Right ventricle myocardium superior (tissue), 1 donor: Measurements from ENCODE around the gene SLC30A7. TPM values are rescaled to one million over a fixed set of nuclear protein-coding genes. Genes with fewer than 3 reads are reported as not detected.

Experiments
- ATAC-seq: fragments of 200-7000 bp; cut with Tn5 transposase; one replicate; pipeline ENCODE4 v1.9.1; 2020; ENCODE audit warnings: mild to moderate bottlenecking; ENCODE audit not compliant: poor library complexity
- DNase-seq: peaks from one replicate; pipeline ENCODE4 v3.0.0-alpha.2; 2020
- intact Hi-C: fragments of 100-400 bp; cut with DNase I; formaldehyde crosslinking; loops from one replicate; pipeline ENCODE4 v1.11.2; 2022
- total RNA-seq: library from RNA; stranded (reverse); fragmentation: NEBNext Ultra II Directional; extraction: Animal tissue kit (Norgen Biotek cat#: 25700); gene quantifications from one replicate; pipeline ENCODE4 v1.2.1, GENCODE V29; 2021
- donor health status: DM: no; HTN: yes; CAD: no; lungs with severe emphysema.

The SLC30A7 gene
- total RNA-seq, 1 donor from 2014 or later = 4.1 TPM

DNA sequence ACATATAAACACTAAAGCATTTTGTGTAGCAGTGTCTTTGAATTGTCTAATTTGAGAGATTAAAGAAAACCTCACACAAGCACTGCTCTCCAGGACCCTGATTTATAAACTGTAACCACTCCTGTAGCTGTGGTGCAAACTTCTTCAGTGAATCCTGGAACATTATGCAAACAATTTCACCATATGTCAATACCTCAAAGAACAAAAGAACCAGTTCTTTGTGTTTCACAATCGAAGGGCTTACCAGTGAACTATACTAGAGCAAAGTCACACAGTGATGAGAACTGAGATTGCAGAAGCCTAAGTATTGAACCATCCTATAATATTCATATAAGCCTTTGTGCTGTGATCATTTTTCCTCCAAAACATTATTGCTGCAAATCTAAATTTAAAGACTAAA, 108.2 kb downstream of the SLC30A7 start:
- DNase-seq = no peak
- peak; percentile 45 for ATAC-seq
- intact Hi-C loops = no loop called here

DNA sequence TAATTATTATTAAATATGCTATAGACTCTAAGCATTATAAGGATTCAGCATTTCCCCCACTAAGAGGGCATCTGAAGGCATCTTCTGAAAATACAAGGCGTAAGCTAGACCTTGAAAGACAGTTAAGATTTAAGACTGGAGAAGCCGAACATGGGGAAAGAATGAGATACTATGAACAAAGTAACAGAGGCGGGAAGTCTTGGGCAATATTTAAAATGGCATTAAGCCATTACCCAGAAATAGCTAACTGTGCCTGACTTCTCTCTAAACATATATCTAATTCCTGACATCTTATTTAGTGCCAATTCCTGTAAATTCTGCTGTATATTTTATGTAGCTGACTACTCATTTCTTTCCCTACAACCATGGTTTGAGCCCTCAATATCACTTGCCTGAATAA, 108.8 kb downstream of the SLC30A7 start:
- ATAC-seq = peak; percentile 53
- intact Hi-C loops = no loop called here
- no peak for DNase-seq

DNA sequence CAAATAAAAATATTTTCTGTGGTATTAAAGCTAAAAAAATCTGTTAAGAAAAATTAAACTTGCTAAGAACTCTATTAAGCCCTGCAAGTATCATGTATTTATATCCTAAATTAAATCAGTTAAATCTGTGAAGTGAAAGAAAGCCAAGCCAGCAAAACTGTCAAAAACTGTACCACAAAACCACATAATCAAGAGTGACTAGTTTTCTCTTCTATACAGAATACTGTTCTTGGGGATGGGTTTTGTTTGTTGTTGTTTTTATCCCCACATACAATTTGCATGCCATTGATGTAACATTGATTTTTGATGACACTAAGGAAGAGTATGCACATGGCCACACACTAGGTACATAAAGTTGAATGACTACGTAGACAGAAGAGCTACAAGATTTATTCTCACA, 109.3 kb downstream of the SLC30A7 start:
- ATAC-seq = no peak

DNA sequence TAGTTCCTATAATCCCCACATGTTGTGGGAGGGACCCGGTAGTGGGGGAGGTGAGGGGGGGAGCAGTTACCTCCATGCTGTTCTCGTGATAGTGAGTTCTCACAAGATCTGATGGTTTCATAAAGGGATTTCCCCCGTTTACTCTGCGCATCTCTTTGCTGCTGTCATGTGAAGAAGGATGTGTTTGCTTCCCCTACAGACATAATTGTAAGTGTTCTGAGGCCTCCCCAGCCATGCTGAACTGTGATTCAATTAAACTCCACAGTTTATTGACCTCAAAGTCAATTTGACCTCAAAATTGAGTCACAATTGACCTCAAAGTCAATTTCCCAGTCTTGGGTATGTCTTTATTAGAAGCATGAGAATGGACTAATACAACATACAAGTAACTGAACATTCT, 110.0 kb downstream of the SLC30A7 start:
- DNase-seq (no peak), ATAC-seq (no peak)
- intact Hi-C loops = no loop called here

More for the DNA sequence above, 109.3 kb downstream of the SLC30A7 start:
- intact Hi-C loops = no loop called here
- no peak for DNase-seq

DNA sequence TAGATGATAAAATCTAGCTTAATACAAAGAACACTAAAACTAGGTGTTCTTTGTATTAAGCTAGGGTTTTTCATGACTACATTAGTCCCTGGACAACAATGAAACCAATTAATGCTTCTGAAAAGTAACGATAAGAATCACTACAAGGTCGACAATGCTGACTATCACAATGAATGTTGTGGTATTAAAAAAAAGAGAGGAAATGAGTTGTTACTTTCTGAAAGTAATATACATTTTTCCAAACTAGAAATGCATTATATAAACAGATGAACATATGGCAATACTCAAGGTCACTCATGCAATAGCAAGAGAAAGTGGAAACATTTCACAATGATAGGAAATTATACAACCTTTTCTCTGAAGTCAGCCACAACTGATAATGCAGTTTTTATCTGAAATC, 110.7 kb downstream of the SLC30A7 start:
- DNase-seq (no peak), ATAC-seq (no peak)
- intact Hi-C loops = no loop called here

DNA sequence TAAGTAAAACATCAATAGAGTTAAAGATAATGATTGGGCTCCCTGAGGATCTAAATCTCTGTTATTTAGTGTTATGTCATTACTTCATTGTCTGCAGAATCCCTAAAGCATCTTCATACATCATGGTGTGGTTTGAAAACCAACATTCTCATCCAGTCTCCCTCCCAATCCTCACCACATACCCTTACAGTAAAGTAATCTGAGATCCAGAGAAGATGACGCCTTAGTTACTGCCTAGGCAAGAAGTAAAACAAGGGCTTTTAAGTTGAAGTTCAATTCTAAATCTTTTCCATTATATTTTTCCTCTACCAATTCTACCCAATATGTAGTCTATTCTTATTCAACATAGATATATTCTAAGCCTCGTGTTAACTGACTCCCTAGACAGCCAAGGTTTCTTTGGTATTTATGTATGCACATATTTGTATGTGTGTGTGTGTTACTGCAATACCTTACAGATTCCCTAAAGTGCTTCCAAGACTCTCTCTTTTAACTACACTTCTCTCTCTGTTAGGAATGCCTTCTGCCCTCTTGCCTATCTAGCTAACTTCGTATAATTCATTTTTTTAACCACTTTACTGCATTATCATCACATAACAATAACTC, 112.4 kb downstream of the SLC30A7 start:
- intact Hi-C loops = no loop called here
- no peak for ATAC-seq
- no peak for DNase-seq

DNA sequence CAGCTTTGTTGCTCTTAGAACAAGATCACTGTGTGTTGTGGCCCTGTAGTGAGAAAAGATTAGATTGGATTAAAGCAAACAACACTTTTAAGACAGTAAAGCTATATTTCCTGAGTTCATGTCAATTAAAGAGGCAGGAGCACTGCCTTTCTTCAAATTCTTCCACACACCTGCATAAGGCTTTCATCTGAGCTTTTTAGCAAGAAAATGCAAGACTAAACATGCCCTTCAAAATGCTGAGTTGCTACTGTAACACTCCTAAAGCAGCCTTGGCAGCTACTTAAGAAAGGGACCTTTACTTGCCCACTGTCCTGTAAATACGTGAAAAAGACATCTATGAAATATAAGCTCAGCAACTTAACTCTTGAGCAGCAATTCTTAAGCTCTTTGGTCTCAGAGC, 117.9 kb downstream of the SLC30A7 start:
- ATAC-seq = no peak
- intact Hi-C loops = no loop called here
- DNase-seq = no peak

DNA sequence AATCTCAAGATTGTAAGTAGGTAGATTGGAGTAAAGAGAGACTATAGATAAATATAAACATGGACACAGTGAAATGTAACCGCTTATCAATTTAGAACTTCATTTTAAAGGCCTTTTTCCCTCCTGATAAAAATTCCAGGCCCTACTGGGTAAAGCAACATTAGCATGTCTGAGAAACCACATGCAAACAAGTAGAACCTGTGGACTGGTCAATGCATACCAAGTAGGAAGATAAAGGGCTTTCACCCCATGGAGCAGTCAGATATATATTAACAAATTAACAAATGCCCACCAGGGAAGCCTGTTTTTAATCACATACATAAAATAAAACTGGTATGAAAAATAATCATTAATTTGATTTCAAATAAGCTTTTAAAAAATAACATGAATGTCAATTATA, 121.6 kb downstream of the SLC30A7 start:
- intact Hi-C loops = no loop called here
- ATAC-seq (no peak), DNase-seq (no peak)

DNA sequence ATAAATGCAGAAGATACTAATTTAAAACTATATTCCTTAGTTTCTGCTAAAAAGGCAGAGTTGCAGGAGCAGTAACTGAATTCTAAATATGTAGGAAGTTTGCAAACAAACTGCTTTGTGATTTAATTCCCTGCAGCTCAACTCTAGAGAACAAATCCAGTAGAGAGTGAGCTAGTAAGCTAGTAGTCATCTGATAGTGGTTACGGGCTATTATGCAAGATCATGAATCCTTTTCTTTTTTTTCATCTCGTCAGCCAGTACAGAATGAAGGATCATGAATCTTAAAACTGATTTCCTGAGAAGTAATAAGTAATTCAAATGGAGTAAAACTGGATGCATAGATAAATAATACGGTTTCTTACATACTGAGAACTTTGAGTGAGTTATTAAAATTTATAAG, 126.4 kb downstream of the SLC30A7 start:
- ATAC-seq (no peak), DNase-seq (no peak)
- intact Hi-C loops = no loop called here

DNA sequence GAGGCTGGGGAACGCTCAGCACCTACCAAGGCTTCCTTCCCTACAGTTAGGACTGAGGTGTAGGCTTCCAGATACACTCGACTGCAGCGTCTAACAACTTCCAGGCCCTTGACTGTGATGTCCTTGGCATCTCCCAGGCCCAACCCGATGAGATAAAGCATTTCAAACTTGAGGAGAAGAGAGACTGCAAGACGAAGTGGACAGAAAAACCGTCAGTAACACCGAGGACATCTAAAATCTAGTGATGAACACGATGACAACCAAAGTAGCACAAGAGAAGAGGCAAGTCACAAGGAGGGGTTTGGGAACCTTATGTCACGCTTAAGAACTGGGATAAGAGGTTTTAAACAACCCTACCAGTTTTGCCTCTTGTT, 129.4 kb downstream of the SLC30A7 start:
- ATAC-seq = peak; percentile 60
- intact Hi-C loops = loop anchor here (5.0 kb wide), 1 partner anchor 212 kb away; the partner anchor contains the start of gene S1PR1
- DNase-seq = no peak

DNA sequence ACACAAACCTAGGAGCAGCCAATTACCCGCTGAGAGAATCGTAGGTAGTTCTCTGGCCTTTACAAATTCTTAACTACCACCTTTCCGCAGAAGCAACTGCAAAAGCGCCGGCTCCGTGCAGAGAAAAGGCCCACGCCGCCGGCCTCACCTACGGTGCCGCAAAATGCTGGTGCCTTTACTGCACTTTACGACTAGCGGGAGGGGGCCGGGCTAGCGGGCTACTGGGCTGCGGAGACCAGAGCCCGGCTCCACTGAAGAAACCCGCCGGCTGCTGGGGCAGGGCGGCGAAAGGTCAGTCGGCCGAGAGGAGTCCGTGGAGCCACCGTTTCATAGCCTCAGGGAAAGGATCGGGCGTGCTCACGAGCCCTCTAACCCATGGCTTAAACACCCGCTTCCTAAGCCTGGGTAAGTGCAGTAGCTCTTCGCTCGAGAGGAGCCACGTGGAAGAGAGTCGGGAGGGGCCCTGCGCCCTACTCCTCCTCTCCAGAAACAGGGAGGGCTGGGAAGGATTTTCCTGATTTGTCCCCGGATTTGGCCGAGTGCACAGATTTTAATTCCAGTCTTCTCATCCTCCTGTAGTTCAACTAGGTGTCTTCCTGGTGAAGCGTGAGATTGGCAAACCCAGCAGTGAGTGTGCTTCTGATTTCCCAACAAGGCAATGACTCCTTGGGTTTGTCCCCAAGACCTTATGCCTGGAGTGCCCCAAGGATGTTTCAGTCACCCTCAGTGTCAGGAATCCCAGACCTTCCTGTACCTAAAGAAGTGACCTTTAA, 130.0 kb downstream of the SLC30A7 start, which contains the start of gene DPH5:
DPH5 (minus strand) TSS at position 128 of the 773 bp plus-strand sequence. CDS start 341 bp downstream, outside the sequence.
- DNase-seq (peak; percentile 96), ATAC-seq (peak; percentile 99)
- intact Hi-C loops = loop anchor here (5.0 kb wide), 1 partner anchor 211 kb away; the partner anchor contains the start of gene S1PR1

DNA sequence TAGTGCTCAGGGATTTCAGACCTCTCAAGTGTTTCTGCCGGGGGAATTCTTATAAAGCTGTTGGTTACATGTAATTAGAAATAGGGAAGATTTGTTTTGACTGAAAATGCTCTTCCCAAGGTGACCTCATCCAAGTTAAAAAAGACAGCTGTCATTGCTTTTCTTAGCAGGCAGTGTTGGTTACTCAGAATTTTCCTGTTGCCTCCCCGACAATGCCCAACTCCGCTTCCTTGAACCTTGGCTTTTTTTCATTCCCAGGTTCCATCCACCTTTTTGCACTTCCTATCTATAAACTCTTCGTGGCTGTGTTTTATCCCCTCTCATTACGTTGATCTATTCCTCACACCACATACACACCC, 130.5 kb downstream of the SLC30A7 start:
- intact Hi-C loops = loop anchor here (5.0 kb wide), 1 partner anchor 211 kb away; the partner anchor contains the start of gene S1PR1
- no peak for DNase-seq
- ATAC-seq = no peak

DNA sequence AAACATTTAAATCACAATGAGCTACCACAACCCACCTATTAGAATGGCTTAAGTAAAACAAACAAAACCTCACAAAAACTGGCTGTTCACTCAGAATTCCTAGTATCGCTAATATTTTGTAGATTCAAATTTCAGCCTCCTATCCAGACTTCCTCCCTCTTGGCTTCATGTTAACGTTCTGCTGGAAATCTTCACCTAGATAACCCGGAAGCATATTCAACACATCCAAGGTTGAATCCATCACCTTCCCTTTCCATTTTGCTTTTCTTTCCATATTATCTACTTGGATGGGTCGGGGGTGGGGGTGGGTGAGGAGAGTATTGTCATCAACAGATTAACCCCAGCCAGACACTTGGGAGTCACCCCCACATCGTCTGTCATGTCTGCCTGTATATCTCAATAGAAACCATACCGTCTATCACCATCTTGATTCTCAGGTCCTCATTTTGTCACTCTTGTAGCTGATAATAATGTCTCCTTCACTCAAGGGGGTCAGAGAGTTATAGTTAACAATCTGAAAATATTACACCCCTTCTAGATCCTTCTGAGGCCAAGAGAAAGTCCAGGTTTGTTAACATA, 131.4 kb downstream of the SLC30A7 start:
- DNase-seq (no peak), ATAC-seq (no peak)
- intact Hi-C loops = loop anchor here (5.0 kb wide), 1 partner anchor 210 kb away; the partner anchor contains the start of gene S1PR1

DNA sequence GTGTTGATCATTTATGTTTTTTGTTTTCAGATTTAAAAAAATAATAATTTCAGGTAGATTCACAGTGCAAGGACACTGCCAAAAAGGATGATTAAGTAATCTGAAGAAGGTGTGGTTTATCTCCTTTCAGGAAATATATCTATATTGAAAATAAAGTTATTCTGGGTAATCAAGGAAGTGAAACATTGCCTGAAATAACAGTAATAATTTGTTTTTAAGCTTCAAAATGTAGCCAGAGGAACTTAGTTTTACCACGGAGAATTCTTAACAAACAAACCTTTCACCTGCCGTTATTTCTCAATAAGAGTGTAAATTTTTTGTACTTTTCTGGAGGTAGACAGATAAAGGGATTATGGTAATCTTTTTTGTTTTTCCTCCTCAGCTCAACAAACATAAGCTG, 132.6 kb downstream of the SLC30A7 start:
- no peak for ATAC-seq
- intact Hi-C loops = loop anchor here (5.0 kb wide), 1 partner anchor 209 kb away; the partner anchor contains the start of gene S1PR1

DNA sequence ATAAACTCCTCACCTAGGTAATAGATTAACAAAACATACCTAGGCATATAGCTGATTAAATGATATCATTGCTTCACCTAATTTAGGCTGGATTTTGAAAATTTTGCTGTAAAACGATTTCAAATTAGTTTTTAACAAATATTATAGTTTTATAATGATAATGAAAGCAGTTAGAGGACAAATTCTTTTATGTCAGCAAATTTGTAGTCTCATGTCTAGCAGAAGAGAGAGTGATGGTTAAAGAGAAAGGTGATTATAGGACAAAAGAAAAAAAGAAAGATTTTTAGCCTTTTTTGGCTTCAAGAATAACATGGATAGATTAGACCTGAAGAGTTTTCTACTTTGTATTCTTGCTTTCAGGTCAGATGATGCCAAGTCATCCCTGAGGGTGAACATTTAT, 133.3 kb downstream of the SLC30A7 start:
- intact Hi-C loops = loop anchor here (5.0 kb wide), 1 partner anchor 208 kb away; the partner anchor contains the start of gene S1PR1
- DNase-seq = no peak
- no peak for ATAC-seq

More for the DNA sequence above, 132.6 kb downstream of the SLC30A7 start:
- no peak for DNase-seq

DNA sequence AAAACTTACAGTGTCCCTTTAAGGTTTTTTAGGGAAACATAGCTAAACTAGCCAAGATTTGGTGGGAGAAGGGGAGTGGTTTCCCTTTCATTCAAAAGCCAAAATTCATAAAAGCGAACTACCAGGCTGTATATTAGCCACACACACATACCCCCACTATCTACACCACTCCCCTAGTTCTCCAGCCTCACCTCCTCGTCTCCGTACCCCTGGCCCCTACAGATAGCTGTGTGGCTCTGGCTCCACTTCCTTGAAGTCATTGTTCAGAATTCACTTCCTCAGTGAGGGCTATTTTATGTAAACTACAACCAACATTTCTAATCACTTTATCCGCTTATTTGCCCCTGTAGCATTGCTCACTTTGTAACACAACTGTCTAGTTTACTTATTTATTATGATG, 135.0 kb downstream of the SLC30A7 start:
- no peak for DNase-seq
- intact Hi-C loops = no loop called here
- ATAC-seq = no peak
